HL-60/S4 (cell line): ENCODE data around the gene CDC45.

Experiments used
- in situ Hi-C: fragments of 300-500 bp; cut with MboI; formaldehyde crosslinking; loops from 2 replicates; pipeline ENCODE4 v1.14.3; 2022; ENCODE audit warnings: low sequenced_read_pairs

The CDC45 gene

GRCh38 chr22:19524170-19525115 is 44.7 kb downstream of the CDC45 start, which contains the start of gene CLDN5:
Gene CLDN5, minus strand, starts transcription at chr22:19524410. Its CDS starts 155 bp downstream, at chr22:19524255.
- in situ Hi-C loops: no loop called here

GRCh38 chr22:19525116-19525660 is 45.5 kb downstream of the CDC45 start:
- in situ Hi-C loops: no loop called here

- in situ Hi-C loops: no loop called here
Observed at GRCh38 chr22:19525666-19526065, 45.9 kb downstream of the CDC45 start.

- in situ Hi-C loops: no loop called here
Observed at GRCh38 chr22:19526076-19526701, 46.5 kb downstream of the CDC45 start.

- in situ Hi-C loops: no loop called here
Observed at GRCh38 chr22:19526702-19527111, 47.0 kb downstream of the CDC45 start.

- in situ Hi-C loops: no loop called here
Observed at GRCh38 chr22:19527321-19527721, 47.6 kb downstream of the CDC45 start.

- in situ Hi-C loops: no loop called here
Observed at GRCh38 chr22:19527861-19528417, 48.2 kb downstream of the CDC45 start.

GRCh38 chr22:19529811-19530210 is 50.1 kb downstream of the CDC45 start:
- in situ Hi-C loops: loop anchor here (10.0 kb wide), 1 partner anchor 65 kb away; no protein-coding TSS in a partner anchor

- in situ Hi-C loops: loop anchor here (10.0 kb wide), 1 partner anchor 64 kb away; no protein-coding TSS in a partner anchor
Observed at GRCh38 chr22:19530751-19531150, 51.0 kb downstream of the CDC45 start.

- in situ Hi-C loops: loop anchor here (10.0 kb wide), 1 partner anchor 63 kb away; no protein-coding TSS in a partner anchor
Observed at GRCh38 chr22:19531327-19531726, 51.6 kb downstream of the CDC45 start.

GRCh38 chr22:19533049-19533626 is 53.4 kb downstream of the CDC45 start:
- in situ Hi-C loops: loop anchor here (10.0 kb wide), 1 partner anchor 62 kb away; no protein-coding TSS in a partner anchor

- in situ Hi-C loops: loop anchor here (10.0 kb wide), 1 partner anchor 61 kb away; no protein-coding TSS in a partner anchor
Observed at GRCh38 chr22:19533857-19534256, 54.1 kb downstream of the CDC45 start.

- in situ Hi-C loops: loop anchor here (10.0 kb wide), 1 partner anchor 60 kb away; no protein-coding TSS in a partner anchor
Observed at GRCh38 chr22:19535001-19535400, 55.3 kb downstream of the CDC45 start.

GRCh38 chr22:19536564-19536963 is 56.8 kb downstream of the CDC45 start:
- in situ Hi-C loops: loop anchor here (10.0 kb wide), 1 partner anchor 58 kb away; no protein-coding TSS in a partner anchor

GRCh38 chr22:19537941-19538488 is 58.3 kb downstream of the CDC45 start:
- in situ Hi-C loops: loop anchor here (10.0 kb wide), 1 partner anchor 57 kb away; no protein-coding TSS in a partner anchor

- in situ Hi-C loops: no loop called here
Observed at GRCh38 chr22:19540394-19540793, 60.7 kb downstream of the CDC45 start.

GRCh38 chr22:19543970-19544708 is 64.4 kb downstream of the CDC45 start:
- in situ Hi-C loops: no loop called here

GRCh38 chr22:19545935-19546207 is 66.2 kb downstream of the CDC45 start:
- in situ Hi-C loops: no loop called here

- in situ Hi-C loops: no loop called here
Observed at GRCh38 chr22:19546680-19547079, 67.0 kb downstream of the CDC45 start.

GRCh38 chr22:19547620-19548019 is 67.9 kb downstream of the CDC45 start:
- in situ Hi-C loops: no loop called here
